Activated T-cell treated with anti-CD3 and anti-CD28 coated beads, Interleukin-2, amount 50 U/mL, for 24 hours (primary cell): ENCODE measurements around the gene AFF3.
"Not testable (repeated sequence)": the region's sequence is repeated elsewhere in the genome, so short reads cannot be mapped to it uniquely, and the experiment has no call there.

Experiments used
- DNase-seq: peaks from one replicate; pipeline ENCODE4 v3.0.0-alpha.2; 2020
- H3K27ac Mint-ChIP-seq: 2 replicates; pipeline ENCODE4 v1.8.0; 2020; ENCODE audit warnings: mild to moderate bottlenecking, mixed read lengths
- H3K27me3 Mint-ChIP-seq: 2 replicates; pipeline ENCODE4 v1.8.0; 2020; ENCODE audit warnings: mixed read lengths
- H3K36me3 Mint-ChIP-seq: 2 replicates; pipeline ENCODE4 v1.8.0; 2020; ENCODE audit warnings: low read depth, mixed read lengths
- H3K4me1 Mint-ChIP-seq: 2 replicates; pipeline ENCODE4 v1.8.0; 2020; ENCODE audit warnings: low read depth, mixed read lengths
- H3K4me3 Mint-ChIP-seq: 2 replicates; pipeline ENCODE4 v1.8.0; 2020; ENCODE audit warnings: mild to moderate bottlenecking, moderate library complexity, mixed read lengths
- H3K9me3 Mint-ChIP-seq: 2 replicates; pipeline ENCODE4 v1.8.0; 2020; ENCODE audit warnings: mixed read lengths

The AFF3 gene

DNA sequence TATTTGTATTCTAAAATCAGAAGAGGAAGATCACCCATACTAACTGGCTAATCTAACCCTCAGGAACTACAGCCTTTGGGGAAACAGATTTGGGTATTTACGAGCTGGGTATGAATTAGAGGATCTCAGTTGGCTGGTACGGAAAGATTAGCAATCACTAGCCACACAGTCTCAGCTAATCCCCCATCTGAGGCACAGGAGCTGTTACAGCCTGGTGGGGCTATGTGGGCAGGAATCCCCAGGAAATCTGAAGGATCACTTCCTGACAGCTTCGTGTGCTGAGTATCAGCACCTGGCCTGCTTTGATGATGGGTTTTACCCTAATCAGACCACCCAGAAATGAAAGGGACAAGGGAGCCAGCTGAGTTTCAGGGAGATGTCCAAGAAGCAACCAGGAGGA, 206.3 kb downstream of the AFF3 start:
- Mint-ChIP-seq H3K36me3 (no peaks in the 10 kb centered on the region), H3K9me3 (no peaks in the 10 kb centered on the region), H3K27me3 (no peaks in the 10 kb centered on the region), H3K27ac (no peak overlapping the region), H3K4me1 (no peaks in the 10 kb centered on the region), H3K4me3 (no peak overlapping the region)
- no peak for DNase-seq

DNA sequence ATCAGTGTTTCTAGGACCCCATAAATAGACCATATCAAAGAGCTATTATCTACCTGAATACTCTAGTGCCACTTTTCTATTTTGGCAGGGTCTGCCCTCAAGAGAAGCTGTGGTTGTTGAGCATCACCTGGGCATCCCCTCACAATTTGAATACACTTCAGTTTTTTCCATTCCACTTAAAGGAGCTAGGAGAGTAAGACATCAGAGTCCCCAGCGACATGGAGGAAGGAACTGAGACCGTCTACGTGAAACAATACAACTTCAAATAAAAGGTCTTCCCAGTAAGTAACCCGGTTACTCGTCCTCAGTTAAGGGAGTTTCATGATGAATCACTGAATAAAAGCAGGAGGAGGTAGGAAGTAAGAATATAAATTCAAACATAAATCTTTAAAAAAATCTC, 206.7 kb downstream of the AFF3 start:
- no peak overlapping the region for H3K27ac Mint-ChIP-seq
- DNase-seq: no peak
- H3K27me3 Mint-ChIP-seq: no peaks in the 10 kb centered on the region
- H3K4me1 Mint-ChIP-seq: no peaks in the 10 kb centered on the region
- no peaks in the 10 kb centered on the region for H3K9me3 Mint-ChIP-seq
- no peak overlapping the region for H3K4me3 Mint-ChIP-seq
- no peaks in the 10 kb centered on the region for H3K36me3 Mint-ChIP-seq

DNA sequence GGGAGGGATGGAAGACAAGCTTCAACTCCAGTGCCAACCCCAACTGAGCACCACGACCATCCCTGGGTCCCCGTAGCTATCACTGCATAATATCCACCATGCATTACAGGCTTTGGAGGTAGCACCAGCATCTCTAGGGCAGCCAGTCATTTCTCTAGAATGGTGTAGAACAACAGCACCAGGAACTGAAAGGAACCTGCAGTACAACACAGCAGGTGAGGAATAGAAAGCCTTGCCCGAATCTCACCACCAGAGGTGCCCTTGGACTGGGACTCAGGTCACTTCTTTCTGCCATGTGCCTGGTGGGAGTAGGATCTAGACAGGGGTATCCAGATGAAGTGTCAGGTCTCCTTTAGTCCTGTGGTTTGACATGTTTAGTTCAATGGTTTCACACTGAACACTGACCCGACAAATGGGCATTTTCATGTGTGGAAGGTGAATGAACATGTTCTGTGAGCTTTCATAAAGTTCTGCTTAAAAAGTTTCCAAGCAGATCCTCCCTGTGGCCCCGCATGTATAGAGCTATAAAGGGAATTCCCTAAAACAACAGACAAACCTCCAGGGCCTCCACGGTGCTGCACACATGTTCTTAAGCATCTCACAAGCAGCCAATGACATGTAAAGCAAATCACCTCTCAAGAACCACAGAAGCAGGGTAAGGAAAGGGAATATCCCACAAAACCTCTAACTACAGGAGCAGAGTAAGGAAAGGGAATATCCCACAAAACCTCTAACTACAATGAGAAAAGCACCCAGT, 208.3 kb downstream of the AFF3 start:
- H3K9me3 Mint-ChIP-seq: no peaks in the 10 kb centered on the region
- H3K36me3 Mint-ChIP-seq: no peaks in the 10 kb centered on the region
- H3K4me3 Mint-ChIP-seq: no peak overlapping the region
- no peak overlapping the region for H3K27ac Mint-ChIP-seq
- H3K4me1 Mint-ChIP-seq: no peaks in the 10 kb centered on the region
- H3K27me3 Mint-ChIP-seq: no peaks in the 10 kb centered on the region
- no peak for DNase-seq

DNA sequence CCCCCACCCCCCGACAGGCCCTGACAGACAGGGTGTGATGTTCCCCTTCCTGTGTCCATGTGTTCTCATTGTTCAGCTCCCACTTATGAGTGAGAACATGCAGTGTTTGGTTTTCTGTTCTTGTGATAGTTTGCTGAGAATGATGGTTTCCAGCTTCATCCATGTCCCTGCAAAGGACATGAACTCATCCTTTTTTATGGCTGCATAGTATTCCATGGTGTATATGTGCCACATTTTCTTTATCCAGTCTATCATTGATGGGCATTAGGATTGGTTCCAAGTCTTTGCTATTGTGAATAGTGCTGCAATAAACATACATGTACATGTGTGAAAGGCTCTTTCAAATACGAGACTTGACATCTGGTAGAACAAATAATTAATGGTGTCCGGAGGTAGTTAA, 208.9 kb downstream of the AFF3 start:
- H3K4me1 Mint-ChIP-seq: not testable (repeated sequence)

DNA sequence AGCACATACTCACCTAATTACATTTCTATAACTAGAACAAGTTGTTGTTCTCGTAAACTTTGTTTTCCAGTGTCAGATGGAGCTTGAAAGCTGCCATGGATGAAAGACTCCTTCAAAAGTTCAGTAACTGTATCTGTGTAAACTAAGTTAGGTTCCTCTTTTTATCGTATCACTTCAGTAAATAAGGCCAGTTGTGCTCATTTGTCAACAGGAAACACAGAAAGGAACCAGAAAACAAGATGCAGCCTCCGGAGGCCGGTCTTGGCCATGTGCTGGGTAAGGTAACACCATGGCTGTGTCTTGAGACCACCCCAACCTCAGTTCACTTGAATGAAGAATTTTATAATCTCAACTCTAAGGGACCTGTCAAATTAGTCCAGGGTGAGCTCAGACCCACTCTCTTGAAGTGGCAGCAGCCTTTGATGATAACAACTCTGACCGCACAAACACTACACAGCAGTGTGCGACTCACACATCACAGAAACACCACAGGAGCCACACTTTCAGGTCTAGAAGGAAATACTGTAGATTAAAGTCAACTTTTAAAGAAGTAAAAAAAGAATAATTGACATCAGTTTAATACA, 213.8 kb downstream of the AFF3 start:
- no peak overlapping the region for H3K27ac Mint-ChIP-seq
- H3K9me3 Mint-ChIP-seq: no peaks in the 10 kb centered on the region
- H3K36me3 Mint-ChIP-seq: no peaks in the 10 kb centered on the region
- H3K4me1 Mint-ChIP-seq: no peaks in the 10 kb centered on the region
- H3K27me3 Mint-ChIP-seq: no peaks in the 10 kb centered on the region
- no peak for DNase-seq
- no peak overlapping the region for H3K4me3 Mint-ChIP-seq

More for the DNA sequence above, 208.9 kb downstream of the AFF3 start:
- not testable (repeated sequence) for H3K36me3 Mint-ChIP-seq, H3K27ac Mint-ChIP-seq, DNase-seq, H3K27me3 Mint-ChIP-seq, H3K9me3 Mint-ChIP-seq, H3K4me3 Mint-ChIP-seq

DNA sequence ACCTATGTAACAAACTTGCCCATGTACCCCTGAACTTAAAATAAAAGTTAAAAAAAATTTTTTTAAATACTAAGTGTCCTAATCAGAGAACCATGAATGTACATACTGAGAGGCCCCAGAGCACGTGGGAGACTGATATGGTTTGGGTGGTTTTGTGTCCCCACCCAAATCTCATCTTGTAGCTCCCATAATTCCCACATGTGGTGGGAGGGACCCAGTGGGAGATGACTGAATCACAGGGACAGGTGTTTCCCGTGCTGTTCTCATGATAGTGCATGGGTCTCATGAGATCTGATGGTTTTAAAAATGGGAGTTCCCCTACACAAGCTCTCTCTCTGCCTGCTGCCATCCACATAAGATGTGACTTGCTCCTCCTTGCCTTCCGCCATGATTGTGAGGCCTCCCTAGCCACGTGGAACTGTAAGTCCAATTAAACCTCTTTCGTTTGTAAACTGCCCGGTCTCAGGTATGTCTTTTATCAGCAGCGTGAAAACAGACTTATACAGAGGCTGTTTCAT, 214.6 kb downstream of the AFF3 start:
- H3K4me1 Mint-ChIP-seq, H3K27me3 Mint-ChIP-seq, H3K36me3 Mint-ChIP-seq, DNase-seq, H3K27ac Mint-ChIP-seq, H3K9me3 Mint-ChIP-seq, H3K4me3 Mint-ChIP-seq: not testable (repeated sequence)

DNA sequence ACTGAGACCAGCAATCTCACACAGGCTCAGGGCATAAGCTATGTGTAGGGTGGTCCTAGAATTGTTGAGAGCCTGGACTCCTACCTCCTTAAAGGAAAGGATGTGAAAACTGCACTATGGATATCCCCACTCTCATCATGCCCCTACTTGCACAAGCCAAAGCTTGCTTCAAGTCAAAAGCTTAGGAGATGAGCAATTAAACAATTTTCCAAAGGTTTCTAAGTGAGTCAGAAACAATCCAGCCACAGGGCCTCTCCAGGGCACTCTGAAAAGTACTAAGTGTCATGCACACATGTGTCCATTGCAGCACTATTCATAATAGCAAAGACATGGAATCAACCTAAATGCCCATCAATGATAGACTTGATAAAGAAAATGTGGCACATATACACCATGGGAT, 215.4 kb downstream of the AFF3 start:
- no peaks in the 10 kb centered on the region for H3K36me3 Mint-ChIP-seq
- no peak overlapping the region for H3K4me3 Mint-ChIP-seq
- no peaks in the 10 kb centered on the region for H3K27me3 Mint-ChIP-seq
- H3K4me1 Mint-ChIP-seq: no peaks in the 10 kb centered on the region
- H3K9me3 Mint-ChIP-seq: peaks cover under 1% of the 10 kb centered on the region
- no peak for DNase-seq
- no peak overlapping the region for H3K27ac Mint-ChIP-seq

DNA sequence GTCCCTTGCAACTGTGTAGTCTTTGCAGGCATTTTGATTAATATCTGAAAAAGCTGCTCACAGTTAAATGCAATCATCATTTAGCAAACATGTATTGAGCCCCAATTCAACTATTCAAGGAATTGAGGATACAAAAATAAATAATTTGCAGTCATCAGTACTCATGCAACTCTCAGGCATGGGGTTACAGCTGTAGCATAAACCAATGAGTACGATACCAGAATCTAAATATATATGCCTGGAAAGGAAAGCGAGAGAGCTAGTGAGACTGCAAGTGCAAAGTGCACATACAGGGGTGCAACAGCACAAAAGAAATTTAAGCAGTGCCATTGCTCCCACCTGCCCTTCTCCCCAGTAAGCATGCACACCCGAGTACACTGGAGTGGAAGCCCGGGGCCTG, 216.4 kb downstream of the AFF3 start:
- no peaks in the 10 kb centered on the region for H3K4me1 Mint-ChIP-seq
- no peak overlapping the region for H3K4me3 Mint-ChIP-seq
- no peaks in the 10 kb centered on the region for H3K36me3 Mint-ChIP-seq
- no peaks in the 10 kb centered on the region for H3K27me3 Mint-ChIP-seq
- no peak overlapping the region for H3K27ac Mint-ChIP-seq
- DNase-seq: no peak
- H3K9me3 Mint-ChIP-seq: peaks cover 3% of the 10 kb centered on the region

DNA sequence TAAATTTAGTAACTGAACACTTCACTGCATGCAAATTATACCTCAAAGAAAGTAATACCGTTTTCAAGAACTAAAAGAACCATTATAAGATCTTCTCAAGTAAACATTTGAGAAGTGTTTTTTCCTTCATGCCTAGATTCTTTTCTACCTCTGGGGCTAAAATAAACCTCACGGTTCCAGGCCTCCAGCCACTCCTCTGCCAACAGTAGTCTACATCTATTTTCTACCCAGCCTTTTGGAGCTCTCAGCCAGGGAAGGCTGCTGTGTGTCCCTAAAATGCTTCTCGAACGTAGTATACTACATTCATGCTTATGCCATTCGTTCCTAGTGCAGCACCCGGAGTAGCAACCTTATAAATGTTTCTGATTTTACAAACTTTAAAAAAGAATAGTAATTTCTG, 219.7 kb downstream of the AFF3 start:
- Mint-ChIP-seq H3K27me3 (no peaks in the 10 kb centered on the region), H3K36me3 (no peaks in the 10 kb centered on the region), H3K27ac (no peak overlapping the region), H3K4me3 (no peak overlapping the region), H3K9me3 (peaks cover 3% of the 10 kb centered on the region), H3K4me1 (no peaks in the 10 kb centered on the region)
- DNase-seq: no peak

DNA sequence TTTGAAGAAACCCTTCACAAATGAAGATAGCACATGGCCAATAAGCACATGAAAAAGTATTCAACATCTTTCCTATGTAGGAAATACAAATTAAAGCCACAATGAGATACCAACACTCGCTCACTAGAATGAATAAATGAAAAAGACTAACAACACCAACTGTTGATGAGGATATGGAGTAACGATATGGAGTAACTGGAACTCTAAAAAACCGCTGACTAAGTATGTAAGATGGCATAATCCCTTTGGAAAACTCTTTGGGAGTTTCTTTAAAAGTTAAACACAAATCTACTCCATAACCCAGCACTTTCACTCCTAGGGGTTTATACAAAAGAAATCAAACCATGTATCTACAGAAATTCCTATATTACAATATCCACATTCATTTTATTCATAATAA, 220.5 kb downstream of the AFF3 start:
- H3K4me1 Mint-ChIP-seq: no peaks in the 10 kb centered on the region
- DNase-seq: no peak
- no peaks in the 10 kb centered on the region for H3K27me3 Mint-ChIP-seq
- no peak overlapping the region for H3K27ac Mint-ChIP-seq
- H3K9me3 Mint-ChIP-seq: peaks cover 3% of the 10 kb centered on the region
- no peaks in the 10 kb centered on the region for H3K36me3 Mint-ChIP-seq
- H3K4me3 Mint-ChIP-seq: no peak overlapping the region

DNA sequence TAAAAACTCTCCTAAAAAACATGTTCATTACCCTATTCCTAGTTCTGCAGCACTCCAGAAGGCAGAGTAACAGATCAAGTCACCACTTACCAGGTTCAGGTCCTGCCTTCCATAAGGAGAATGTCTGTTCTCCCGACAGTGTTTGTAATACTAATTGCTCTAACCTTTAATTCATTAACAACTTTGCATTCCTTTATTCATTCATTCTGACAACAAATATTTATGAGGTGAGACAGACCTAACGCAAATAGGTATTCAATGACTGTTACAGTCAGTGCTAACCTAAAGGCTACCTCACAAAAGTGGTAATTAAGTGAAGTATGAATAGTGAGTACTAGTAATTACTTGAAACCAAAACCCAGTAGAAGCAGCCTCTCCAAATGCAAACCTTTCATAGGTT, 224.0 kb downstream of the AFF3 start:
- H3K27me3 Mint-ChIP-seq: no peaks in the 10 kb centered on the region
- DNase-seq: no peak
- H3K9me3 Mint-ChIP-seq: peaks cover 3% of the 10 kb centered on the region
- no peak overlapping the region for H3K4me3 Mint-ChIP-seq
- no peaks in the 10 kb centered on the region for H3K36me3 Mint-ChIP-seq
- no peaks in the 10 kb centered on the region for H3K4me1 Mint-ChIP-seq
- no peak overlapping the region for H3K27ac Mint-ChIP-seq

DNA sequence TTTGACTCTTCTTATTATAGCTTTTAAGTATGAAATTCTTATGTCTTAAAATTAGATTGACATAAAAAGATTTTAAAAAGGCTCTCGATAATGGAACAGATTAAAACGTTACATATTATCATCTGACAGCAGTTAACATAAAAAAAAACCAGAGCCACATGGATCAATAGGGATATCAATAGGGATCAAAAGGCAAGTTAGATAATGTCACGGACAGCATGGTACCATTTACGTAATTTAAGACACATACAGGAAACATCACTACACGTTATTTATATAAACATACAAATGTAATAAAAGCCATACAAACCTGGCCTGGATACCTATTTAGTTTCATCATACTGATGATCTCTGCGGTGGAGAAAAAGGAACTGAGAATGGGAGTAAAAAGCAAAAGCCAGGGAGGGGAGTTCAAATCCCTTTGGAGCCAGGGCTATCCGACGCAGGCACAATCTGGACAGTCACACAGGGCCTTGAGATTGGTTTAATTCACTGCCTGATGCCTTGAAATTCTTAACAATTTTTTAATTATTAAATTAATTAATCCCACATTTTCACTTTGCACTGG, 227.2 kb downstream of the AFF3 start:
- Mint-ChIP-seq H3K36me3 (no peaks in the 10 kb centered on the region), H3K4me1 (no peaks in the 10 kb centered on the region), H3K4me3 (no peak overlapping the region), H3K27me3 (no peaks in the 10 kb centered on the region), H3K27ac (no peak overlapping the region), H3K9me3 (no peaks in the 10 kb centered on the region)
- DNase-seq: no peak

DNA sequence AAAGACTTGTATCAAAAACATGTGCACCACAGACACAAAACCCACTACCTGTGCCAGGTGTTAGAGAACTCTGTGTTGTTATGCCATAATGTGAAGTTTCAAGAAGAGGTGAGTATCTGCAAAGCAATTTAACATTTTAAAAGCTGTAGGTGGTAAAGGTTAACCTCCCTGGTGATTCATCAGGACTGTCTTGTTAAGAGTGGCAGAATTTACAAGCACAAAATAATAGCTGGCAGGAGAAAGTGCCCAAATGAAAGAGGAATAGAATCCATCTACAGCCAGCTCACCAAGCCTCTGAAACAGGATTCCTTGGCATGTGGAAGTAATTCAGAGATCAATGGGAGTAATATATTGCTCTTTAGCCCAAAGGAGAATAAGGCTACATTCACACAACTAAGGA, 230.7 kb downstream of the AFF3 start:
- Mint-ChIP-seq H3K4me3 (no peak overlapping the region), H3K27ac (no peak overlapping the region), H3K36me3 (no peaks in the 10 kb centered on the region), H3K27me3 (no peaks in the 10 kb centered on the region), H3K4me1 (no peaks in the 10 kb centered on the region), H3K9me3 (no peaks in the 10 kb centered on the region)
- no peak for DNase-seq

DNA sequence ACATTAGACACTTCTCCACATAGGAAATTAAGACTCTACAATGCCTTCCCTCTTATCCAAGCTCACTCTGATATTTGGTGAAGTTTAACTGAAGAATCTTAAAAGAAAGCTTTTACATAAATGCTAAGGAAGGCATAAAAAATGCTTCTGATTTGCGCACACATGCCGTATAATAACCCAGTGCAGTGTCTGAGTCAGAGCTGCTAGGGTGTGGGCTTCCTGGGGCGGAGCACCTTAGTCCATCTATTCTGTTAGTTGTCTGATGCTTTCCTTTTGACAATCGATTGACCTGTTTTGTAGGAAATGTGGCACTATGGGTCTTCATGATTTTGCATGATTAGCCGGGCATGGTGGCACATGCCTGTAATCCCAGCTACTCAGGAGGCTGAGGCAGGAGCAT, 231.5 kb downstream of the AFF3 start:
- H3K27me3 Mint-ChIP-seq: no peaks in the 10 kb centered on the region
- DNase-seq: no peak
- no peaks in the 10 kb centered on the region for H3K36me3 Mint-ChIP-seq
- H3K27ac Mint-ChIP-seq: no peak overlapping the region
- H3K4me3 Mint-ChIP-seq: no peak overlapping the region
- H3K4me1 Mint-ChIP-seq: no peaks in the 10 kb centered on the region
- H3K9me3 Mint-ChIP-seq: no peaks in the 10 kb centered on the region

DNA sequence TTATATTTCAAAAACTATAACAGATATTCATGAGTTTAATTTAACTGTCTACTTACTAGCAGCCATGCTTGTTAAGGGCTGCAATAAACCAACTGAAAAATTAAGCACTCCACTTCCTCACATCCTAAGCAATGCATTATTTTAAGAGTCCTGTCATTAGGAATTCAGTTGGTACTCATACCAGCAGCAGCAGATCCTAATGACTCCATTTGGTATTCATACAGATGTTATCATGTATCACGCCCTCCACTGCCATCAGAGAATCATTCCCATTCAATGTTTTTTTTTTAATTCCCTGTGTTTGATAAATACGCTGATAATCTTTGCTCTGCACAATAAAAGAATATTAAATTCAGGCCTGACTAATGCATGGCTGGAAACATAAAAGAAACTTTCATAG, 236.8 kb downstream of the AFF3 start:
- Mint-ChIP-seq H3K4me3 (no peak overlapping the region), H3K9me3 (no peaks in the 10 kb centered on the region), H3K36me3 (no peaks in the 10 kb centered on the region), H3K4me1 (no peaks in the 10 kb centered on the region), H3K27ac (no peak overlapping the region), H3K27me3 (no peaks in the 10 kb centered on the region)
- no peak for DNase-seq
